ENCODE measurements around the gene ERCC4. TPM values are rescaled to one million over a fixed set of nuclear protein-coding genes. Genes with fewer than 3 reads are reported as not detected.
"Not testable (repeated sequence)": the region's sequence is repeated elsewhere in the genome, so short reads cannot be mapped to it uniquely, and the experiment has no call there.

The ERCC4 gene
- total RNA-seq, 1 donor from 2014 or later: 12.9 TPM

GRCh38 chr16:13904822-13905221 lies 15.1 kb upstream of the ERCC4 start:
- H3K27me3 Mint-ChIP-seq (ENCODE audit: low read depth); H3K36me3 Mint-ChIP-seq (ENCODE audit: low read depth); H3K4me3 Mint-ChIP-seq; H3K27ac Mint-ChIP-seq (ENCODE audit: unreplicated experiment); H3K4me1 Mint-ChIP-seq: not testable (repeated sequence)
- peak; percentile 22 for DNase-seq (ENCODE audit: low read depth, low spot score)
- H3K9me3 Mint-ChIP-seq: peaks cover 11% of the 10 kb centered on the region
- TF ChIP-seq CTCF (conservative IDR thresholded peaks at IDR 0.05): peak; percentile 44

GRCh38 chr16:13906168-13907089 lies 13.5 kb upstream of the ERCC4 start:
- Mint-ChIP-seq H3K27ac (ENCODE audit: unreplicated experiment) (no peak overlapping the region), H3K27me3 (ENCODE audit: low read depth) (peaks cover 4% of the 10 kb centered on the region), H3K4me1 (no peaks in the 10 kb centered on the region), H3K4me3 (no peak overlapping the region), H3K9me3 (peaks cover 9% of the 10 kb centered on the region), H3K36me3 (ENCODE audit: low read depth) (no peaks in the 10 kb centered on the region)
- no peak for TF ChIP-seq CTCF (conservative IDR thresholded peaks at IDR 0.05)
- no peak for DNase-seq (ENCODE audit: low read depth, low spot score)

DNA sequence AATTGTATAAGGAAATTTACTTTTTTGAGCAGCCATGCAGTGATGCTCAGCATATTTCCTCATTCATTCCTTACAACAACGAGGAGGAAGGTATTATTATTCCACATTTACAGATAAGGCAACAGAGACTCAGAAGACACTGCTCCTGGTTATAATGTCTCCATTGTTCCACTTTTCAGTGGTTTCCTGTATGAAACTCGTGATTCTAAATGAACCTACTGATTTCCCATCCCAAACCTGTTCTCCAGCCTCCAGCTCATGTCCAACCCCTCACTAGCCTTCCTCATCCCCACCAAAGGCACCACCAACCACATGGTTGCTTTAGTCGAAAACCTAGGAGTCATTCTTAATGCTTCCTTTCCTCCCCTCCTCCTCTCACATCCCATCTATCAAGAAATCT lies 12.5 kb upstream of the ERCC4 start:
- TF ChIP-seq CTCF (conservative IDR thresholded peaks at IDR 0.05): no peak
- no peak overlapping the region for H3K4me3 Mint-ChIP-seq
- DNase-seq (ENCODE audit: low read depth, low spot score): no peak
- peaks cover 10% of the 10 kb centered on the region for H3K9me3 Mint-ChIP-seq
- H3K4me1 Mint-ChIP-seq: no peaks in the 10 kb centered on the region
- H3K27me3 Mint-ChIP-seq (ENCODE audit: low read depth): peaks cover 4% of the 10 kb centered on the region
- H3K36me3 Mint-ChIP-seq (ENCODE audit: low read depth): no peaks in the 10 kb centered on the region
- no peak overlapping the region for H3K27ac Mint-ChIP-seq (ENCODE audit: unreplicated experiment)

DNA sequence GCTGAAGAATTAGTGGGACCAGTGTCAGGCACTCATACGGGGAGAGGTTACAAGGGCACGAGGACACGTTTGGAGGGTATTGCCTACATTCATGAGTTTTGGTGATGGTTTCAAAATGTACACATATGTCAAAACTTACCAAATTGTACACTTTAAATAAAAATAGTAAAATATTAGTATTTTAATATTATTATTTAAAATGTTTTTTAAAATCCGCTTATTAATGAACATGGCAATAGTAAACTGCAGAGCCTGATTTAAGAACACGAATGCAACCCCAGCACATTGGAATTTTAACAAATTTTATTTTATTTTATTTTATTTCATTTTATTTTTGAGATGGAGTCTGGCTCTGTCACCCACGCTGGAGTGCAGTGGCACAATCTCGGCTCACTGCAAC lies 10.9 kb upstream of the ERCC4 start:
- DNase-seq (ENCODE audit: low read depth, low spot score): no peak
- TF ChIP-seq CTCF (conservative IDR thresholded peaks at IDR 0.05): no peak
- H3K4me1 Mint-ChIP-seq: no peaks in the 10 kb centered on the region
- no peak overlapping the region for H3K27ac Mint-ChIP-seq (ENCODE audit: unreplicated experiment)
- no peaks in the 10 kb centered on the region for H3K36me3 Mint-ChIP-seq (ENCODE audit: low read depth)
- no peak overlapping the region for H3K4me3 Mint-ChIP-seq
- peaks cover 6% of the 10 kb centered on the region for H3K27me3 Mint-ChIP-seq (ENCODE audit: low read depth)
- H3K9me3 Mint-ChIP-seq: peaks cover 11% of the 10 kb centered on the region

GRCh38 chr16:13909872-13910303 lies 10.1 kb upstream of the ERCC4 start:
- Mint-ChIP-seq H3K9me3 (peaks cover 15% of the 10 kb centered on the region), H3K36me3 (ENCODE audit: low read depth) (no peaks in the 10 kb centered on the region), H3K4me3 (no peak overlapping the region), H3K4me1 (no peaks in the 10 kb centered on the region), H3K27ac (ENCODE audit: unreplicated experiment) (no peak overlapping the region), H3K27me3 (ENCODE audit: low read depth) (peaks cover 10% of the 10 kb centered on the region)
- TF ChIP-seq CTCF (conservative IDR thresholded peaks at IDR 0.05): no peak
- DNase-seq (ENCODE audit: low read depth, low spot score): no peak
